Endothelial cell of hepatic sinusoid (primary cell): ENCODE results near the gene INF2.

ENCODE experiments used
- in situ Hi-C: cut with HindIII; loops from 2 replicates; pipeline ENCODE4 v1.10.0; 2017; ENCODE audit warnings: low sequenced_read_pairs

Gene INF2

GRCh38 chr14:104766256-104766862 lies 76.9 kb downstream of the INF2 start:
- in situ Hi-C loops: no loop called here

- in situ Hi-C loops: no loop called here
Observed at GRCh38 chr14:104766863-104767633, 77.6 kb downstream of the INF2 start.

GRCh38 chr14:104767634-104767918 lies 78.2 kb downstream of the INF2 start:
- in situ Hi-C loops: no loop called here

GRCh38 chr14:104768437-104769323 lies 79.3 kb downstream of the INF2 start:
- in situ Hi-C loops: no loop called here

- in situ Hi-C loops: loop anchor here (5.0 to 10.0 kb wide), 2 partner anchors 168 to 355 kb away; no protein-coding TSS in a partner anchor
Observed at GRCh38 chr14:104769324-104770071, 80.1 kb downstream of the INF2 start.

- in situ Hi-C loops: loop anchor here (5.0 to 10.0 kb wide), 2 partner anchors 167 to 355 kb away; no protein-coding TSS in a partner anchor
Observed at GRCh38 chr14:104770072-104770579, 80.7 kb downstream of the INF2 start.

GRCh38 chr14:104770851-104771272 lies 81.4 kb downstream of the INF2 start:
- in situ Hi-C loops: loop anchor here (5.0 to 10.0 kb wide), 2 partner anchors 166 to 354 kb away; no protein-coding TSS in a partner anchor

GRCh38 chr14:104771374-104771773 lies 82.0 kb downstream of the INF2 start:
- in situ Hi-C loops: loop anchor here (5.0 to 10.0 kb wide), 2 partner anchors 166 to 353 kb away; no protein-coding TSS in a partner anchor
